Smooth muscle cell (in vitro differentiated cells): ENCODE results near the gene RGS10. TPM values are rescaled to one million over a fixed set of nuclear protein-coding genes. Genes with fewer than 3 reads are reported as not detected.

ENCODE experiments used
- DNase-seq: peaks from one replicate; lab custom pipeline; 2025; ENCODE audit not compliant: unreplicated experiment; lab: John Stamatoyannopoulos, UW
- H2AFZ ChIP-seq: fragments of 200-600 bp; sonication (generic); 2 replicates; pipeline ENCODE4 v1.6.0; 2016; ENCODE audit warnings: antibody characterized with exemption, low read depth, mild to moderate bottlenecking
- H3F3A ChIP-seq: fragments of 200-600 bp; sonication (generic); 2 replicates; pipeline ENCODE4 v1.6.0; 2017; ENCODE audit warnings: antibody characterized with exemption, low read depth
- H3K27ac ChIP-seq: fragments of 200-600 bp; sonication (generic); 2 replicates; pipeline ENCODE4 v1.5.1; 2016; ENCODE audit warnings: low read depth, mild to moderate bottlenecking
- H3K27me3 ChIP-seq: fragments of 200-600 bp; sonication (generic); 2 replicates; pipeline ENCODE4 v1.6.1; 2016; ENCODE audit warnings: low read depth, mild to moderate bottlenecking
- H3K36me3 ChIP-seq: fragments of 200-600 bp; sonication (generic); 2 replicates; pipeline ENCODE4 v1.5.1; 2016; ENCODE audit warnings: low read depth
- H3K4me1 ChIP-seq: fragments of 200-600 bp; sonication (generic); 2 replicates; pipeline ENCODE4 v1.5.1; 2016; ENCODE audit warnings: low read depth
- H3K4me2 ChIP-seq: fragments of 200-600 bp; sonication (generic); 2 replicates; pipeline ENCODE4 v1.6.0; 2016; ENCODE audit warnings: mild to moderate bottlenecking
- H3K4me3 ChIP-seq: fragments of 200-600 bp; sonication (generic); 2 replicates; pipeline ENCODE4 v1.5.1; 2016; ENCODE audit warnings: mild to moderate bottlenecking
- H3K79me2 ChIP-seq: fragments of 200-600 bp; sonication (generic); 2 replicates; pipeline ENCODE4 v1.6.0; 2016; ENCODE audit warnings: low read depth, mild to moderate bottlenecking
- H3K9ac ChIP-seq: fragments of 200-600 bp; sonication (generic); 2 replicates; pipeline ENCODE4 v1.6.0; 2016; ENCODE audit warnings: low read depth
- H3K9me3 ChIP-seq: fragments of 200-600 bp; sonication (generic); replicated peaks from 2 replicates; pipeline ENCODE4 v1.5.1; 2016; ENCODE audit warnings: low read depth
- H4K20me1 ChIP-seq: fragments of 200-600 bp; sonication (generic); 2 replicates; pipeline ENCODE4 v1.6.0; 2016; ENCODE audit warnings: low read depth
- CTCF ChIP-seq: fragments of 200-600 bp; sonication (generic); IDR thresholded peaks from 2 replicates; pipeline ENCODE4 v1.5.1; 2017; ENCODE audit warnings: borderline replicate concordance, mild to moderate bottlenecking, antibody characterized with exemption; ENCODE audit not compliant: insufficient read depth, poor library complexity, severe bottlenecking
- WGBS: methylation state at CpG from one replicate; pipeline ENCODE4 v1.1.7; 2016; ENCODE audit warnings: low lambda C conversion rate; 5-methylcytosine and 5-hydroxymethylcytosine counted together
- polyA plus RNA-seq: library from polyadenylated mRNA; unstranded; fragments of >200 nt; fragmentation: Nextera tagmentation; extraction: Ambion mirVana; gene quantifications from 2 replicates; pipeline ENCODE4 v1.2.1, GENCODE V29; 2016
- total RNA-seq: library from RNA; depleted of rRNA; stranded (reverse); fragments of >200 nt; gene quantifications from 2 replicates; pipeline ENCODE4 v1.2.3, GENCODE V29; 2014

The RGS10 gene
- total and polyA plus RNA-seq, 2 experiments from 2014 or later = 40.2 to 72.5 TPM

DNA sequence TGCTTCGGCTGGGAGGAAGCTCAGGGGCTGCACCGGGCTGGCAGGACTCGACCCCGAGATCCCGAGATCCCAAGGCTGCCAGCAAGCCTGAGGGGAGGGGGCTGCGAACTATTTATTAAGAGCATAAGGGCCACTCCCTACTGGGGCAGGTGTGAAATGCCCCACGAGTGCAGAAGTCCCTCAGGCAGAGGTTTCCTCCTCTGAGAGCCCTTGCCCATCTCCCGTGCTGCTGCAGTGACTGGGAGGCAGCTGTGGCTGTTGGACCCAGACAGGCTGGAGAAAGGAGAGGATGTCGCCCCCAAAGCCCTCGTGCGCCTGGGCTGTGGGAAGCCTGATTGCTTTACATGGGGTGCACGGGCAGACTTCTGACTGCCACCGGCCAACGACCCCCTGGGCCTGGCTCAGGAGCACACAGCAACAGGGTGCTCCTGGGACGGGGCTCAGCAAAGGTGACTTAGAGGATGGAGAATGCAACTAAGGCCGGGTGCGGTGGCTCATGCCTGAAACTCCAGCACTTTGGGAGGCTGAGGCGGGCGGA is 39.8 kb downstream of the RGS10 start:
- Histone ChIP-seq H3K27me3 (no peaks in the 10 kb centered on the region), H3K79me2 (no peaks in the 10 kb centered on the region), H4K20me1 (no peaks in the 10 kb centered on the region), H3K4me3 (no peak overlapping the region), H3K4me2 (peak overlapping the region; percentile 54), H3K9ac (no peak overlapping the region), H3K9me3 (no peaks in the 10 kb centered on the region), H3F3A (peaks cover 14% of the 10 kb centered on the region), H3K27ac (peak overlapping the region; percentile 15), H3K36me3 (no peaks in the 10 kb centered on the region), H2AFZ (no peak overlapping the region), H3K4me1 (peaks cover 6% of the 10 kb centered on the region)
- no peak for DNase-seq
- 76% methylated on average over 19 of the region's 19 CpGs for WGBS
- TF ChIP-seq CTCF = no peak

DNA sequence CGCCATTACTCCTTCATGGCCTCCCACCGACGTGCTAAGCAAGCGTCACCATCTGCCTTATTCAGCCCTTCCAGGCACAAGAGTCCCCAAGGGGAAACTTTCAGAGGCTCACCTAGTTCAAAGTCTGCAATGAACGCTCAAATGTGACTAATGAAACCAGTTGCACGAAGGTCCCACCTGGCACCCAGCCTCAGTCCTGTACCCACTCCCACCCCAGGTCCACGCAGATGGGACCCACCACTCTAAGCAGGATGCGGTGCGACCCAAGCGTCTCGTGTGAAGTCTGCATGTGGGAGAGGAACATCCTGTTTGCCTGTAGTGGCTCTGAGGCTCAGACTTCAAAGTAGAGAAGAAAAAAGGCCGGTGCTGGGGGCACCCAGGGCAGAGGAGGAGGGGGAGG is 40.3 kb downstream of the RGS10 start:
- peak overlapping the region; percentile 54 for H3K4me2 ChIP-seq
- H3K9ac ChIP-seq = no peak overlapping the region
- no peaks in the 10 kb centered on the region for H3K27me3 ChIP-seq
- no peaks in the 10 kb centered on the region for H3K36me3 ChIP-seq
- H3K79me2 ChIP-seq = no peaks in the 10 kb centered on the region
- no peaks in the 10 kb centered on the region for H3K9me3 ChIP-seq
- H3K4me3 ChIP-seq = no peak overlapping the region
- H3K4me1 ChIP-seq = peaks cover 6% of the 10 kb centered on the region
- WGBS = 51% methylated on average over 12 of the region's 12 CpGs
- H4K20me1 ChIP-seq = no peaks in the 10 kb centered on the region
- peaks cover 14% of the 10 kb centered on the region for H3F3A ChIP-seq
- DNase-seq = no peak
- no peak overlapping the region for H2AFZ ChIP-seq
- no peak for TF ChIP-seq CTCF
- peak overlapping the region; percentile 95 for H3K27ac ChIP-seq

DNA sequence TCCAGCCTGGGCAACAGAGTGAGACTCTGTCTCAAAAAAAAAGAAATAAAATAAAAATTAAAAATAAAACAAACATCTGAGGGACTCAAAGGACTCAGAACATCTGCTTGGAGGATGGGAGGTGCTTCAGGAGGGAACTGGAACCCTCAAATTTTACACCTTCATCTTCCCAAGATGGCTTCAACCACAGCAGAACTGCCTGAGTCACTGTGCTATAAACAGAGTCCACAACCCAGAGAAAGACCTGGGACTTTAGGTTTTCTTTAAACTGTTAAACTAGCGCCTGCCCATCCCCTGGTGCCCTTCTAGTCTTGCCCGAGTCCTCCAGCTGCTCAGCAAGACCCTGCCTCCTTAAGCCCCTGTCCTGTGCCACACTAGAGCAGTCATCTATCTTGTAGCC is 40.8 kb downstream of the RGS10 start:
- peak overlapping the region; percentile 44 for H3K9ac ChIP-seq
- no peaks in the 10 kb centered on the region for H3K9me3 ChIP-seq
- WGBS = 83% methylated on average over 2 of the region's 2 CpGs
- no peaks in the 10 kb centered on the region for H4K20me1 ChIP-seq
- H3K4me3 ChIP-seq = no peak overlapping the region
- TF ChIP-seq CTCF = no peak
- peak overlapping the region; percentile 54 for H3K4me2 ChIP-seq
- H3K79me2 ChIP-seq = no peaks in the 10 kb centered on the region
- DNase-seq = no peak
- peak overlapping the region; percentile 95 for H3K27ac ChIP-seq
- no peak overlapping the region for H2AFZ ChIP-seq
- peaks cover 14% of the 10 kb centered on the region for H3F3A ChIP-seq
- peaks cover 6% of the 10 kb centered on the region for H3K4me1 ChIP-seq
- H3K36me3 ChIP-seq = no peaks in the 10 kb centered on the region
- H3K27me3 ChIP-seq = no peaks in the 10 kb centered on the region

DNA sequence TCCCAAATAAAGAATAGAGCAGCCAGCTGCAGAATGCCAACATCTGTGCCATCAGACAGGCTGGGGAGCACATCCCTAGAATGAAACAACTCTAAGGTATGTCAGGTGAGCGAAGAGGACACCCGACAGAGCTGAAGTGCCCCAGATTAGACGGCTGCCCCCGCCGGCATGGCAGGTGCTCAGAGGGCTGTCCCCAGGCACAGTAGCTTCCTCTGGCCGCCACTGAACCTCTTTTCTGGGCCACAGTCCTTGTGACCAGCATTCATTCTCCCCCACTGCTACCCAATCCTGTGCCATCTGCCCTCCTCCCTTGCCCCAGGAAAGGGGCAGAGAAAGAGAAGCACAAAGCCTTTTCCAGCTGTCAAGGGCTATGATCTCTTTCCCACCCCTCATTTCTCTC is 41.7 kb downstream of the RGS10 start:
- H2AFZ ChIP-seq = no peak overlapping the region
- H3F3A ChIP-seq = peaks cover 14% of the 10 kb centered on the region
- peak overlapping the region; percentile 95 for H3K27ac ChIP-seq
- H3K9ac ChIP-seq = no peak overlapping the region
- H4K20me1 ChIP-seq = no peaks in the 10 kb centered on the region
- WGBS = 95% methylated on average over 6 of the region's 6 CpGs
- no peak overlapping the region for H3K4me3 ChIP-seq
- H3K4me2 ChIP-seq = peak overlapping the region; percentile 77
- no peaks in the 10 kb centered on the region for H3K79me2 ChIP-seq
- no peak for TF ChIP-seq CTCF
- no peaks in the 10 kb centered on the region for H3K27me3 ChIP-seq
- no peak for DNase-seq
- no peaks in the 10 kb centered on the region for H3K9me3 ChIP-seq
- H3K4me1 ChIP-seq = peaks cover 11% of the 10 kb centered on the region
- no peaks in the 10 kb centered on the region for H3K36me3 ChIP-seq
